ENCODE measurements around the gene COL4A1.

Gene COL4A1

DNA sequence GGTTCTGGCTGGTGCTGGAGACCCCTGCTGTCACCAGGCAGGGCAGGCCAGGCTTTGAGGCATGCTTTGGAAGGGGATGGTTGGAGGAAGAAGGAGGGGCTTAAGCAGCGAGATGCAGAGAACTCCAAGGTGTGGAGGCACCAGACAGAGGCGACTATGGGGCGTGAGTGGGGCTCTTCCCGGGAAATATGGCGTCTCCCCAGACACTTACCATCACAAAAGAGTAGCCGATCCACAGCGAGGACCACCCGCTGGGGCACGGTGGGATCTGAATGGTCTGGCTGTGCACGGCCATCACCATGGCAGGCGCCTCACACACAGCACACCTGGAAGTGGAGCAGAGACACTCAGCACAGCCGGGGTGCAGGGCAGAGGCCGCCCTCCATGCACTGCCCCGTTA lies 151.9 kb downstream of the COL4A1 start:
- DNase-seq, result no peak

- no peak for DNase-seq
These were observed 152.5 kb downstream of the COL4A1 start for GRCh38 chr13:110154410-110154933.

GRCh38 chr13:110152351-110152750 lies 154.6 kb downstream of the COL4A1 start:
- no peak for DNase-seq

DNA sequence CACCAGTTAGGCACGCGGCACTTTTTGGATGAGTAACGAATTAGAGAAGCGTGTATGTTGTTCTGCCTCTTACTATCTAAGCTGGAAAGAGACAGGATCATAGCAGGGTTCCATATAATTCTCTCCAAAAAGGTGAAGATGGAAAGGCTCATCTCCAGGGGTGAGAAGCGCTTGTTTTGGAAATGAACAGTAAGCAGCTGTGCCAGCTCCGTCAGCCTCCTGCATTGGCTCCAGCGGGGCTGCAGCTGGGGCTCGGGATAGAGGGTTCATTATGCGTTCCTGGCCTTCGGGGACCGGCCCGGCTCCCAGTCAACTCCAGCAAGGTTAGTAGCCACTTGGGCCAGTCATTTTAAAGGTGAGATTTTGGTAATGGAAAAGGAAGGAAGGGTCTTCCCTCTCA lies 155.5 kb downstream of the COL4A1 start:
- DNase-seq, result no peak

DNA sequence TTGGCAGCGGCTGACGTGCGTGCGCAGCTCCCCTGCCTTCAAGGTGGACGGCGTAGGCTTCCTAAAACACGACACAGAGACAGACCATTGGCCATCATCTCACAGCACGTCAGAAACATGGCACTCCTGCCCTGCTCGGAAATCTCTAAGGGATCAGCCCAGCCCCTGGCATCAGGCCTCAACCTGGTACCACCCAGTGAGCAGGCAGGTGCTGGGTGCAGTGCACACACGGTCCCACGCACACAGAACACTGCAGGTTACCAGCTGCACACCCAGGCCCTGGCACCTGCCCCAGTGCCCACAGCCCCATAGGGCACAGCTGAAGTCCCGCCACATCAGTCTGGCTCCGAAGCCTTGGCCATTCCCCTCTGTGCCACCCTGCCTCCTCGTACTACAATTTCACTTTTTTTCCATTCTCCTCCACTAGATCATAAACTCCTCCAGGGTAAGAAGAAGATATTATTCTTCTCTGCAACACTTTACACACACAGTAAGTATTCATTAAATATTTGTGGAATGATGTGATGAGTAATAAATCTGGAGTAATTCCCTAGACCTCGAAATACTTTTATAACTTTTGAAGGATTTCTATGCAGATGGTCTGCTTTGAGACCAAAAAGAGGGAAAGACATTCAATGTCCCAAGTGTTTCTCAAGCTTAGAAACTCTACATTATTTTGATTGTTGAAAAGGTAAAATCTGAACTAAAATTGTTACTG lies 156.4 kb downstream of the COL4A1 start:
- no peak for DNase-seq

DNA sequence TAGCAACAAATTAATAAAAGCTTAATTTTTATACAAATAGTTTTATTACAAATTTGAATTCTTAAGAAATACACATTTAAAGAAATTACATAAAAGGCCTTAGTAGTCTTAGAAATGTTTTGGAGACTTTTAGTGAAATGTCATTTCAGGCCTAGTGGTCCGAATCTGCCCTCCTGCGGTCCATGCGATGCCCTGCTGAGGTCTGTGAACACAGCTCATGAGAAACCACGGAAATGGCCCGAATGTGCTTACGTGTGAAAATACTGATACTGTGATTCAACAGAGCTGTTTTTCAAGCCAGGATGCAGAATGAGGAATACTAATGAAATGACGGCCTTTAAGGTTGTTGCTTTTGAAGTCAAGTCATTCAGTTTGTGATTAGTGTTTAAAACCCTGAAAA lies 157.9 kb downstream of the COL4A1 start:
- no peak for DNase-seq

- DNase-seq, result no peak
These were observed 166.9 kb downstream of the COL4A1 start for GRCh38 chr13:110140099-110140498.

DNA sequence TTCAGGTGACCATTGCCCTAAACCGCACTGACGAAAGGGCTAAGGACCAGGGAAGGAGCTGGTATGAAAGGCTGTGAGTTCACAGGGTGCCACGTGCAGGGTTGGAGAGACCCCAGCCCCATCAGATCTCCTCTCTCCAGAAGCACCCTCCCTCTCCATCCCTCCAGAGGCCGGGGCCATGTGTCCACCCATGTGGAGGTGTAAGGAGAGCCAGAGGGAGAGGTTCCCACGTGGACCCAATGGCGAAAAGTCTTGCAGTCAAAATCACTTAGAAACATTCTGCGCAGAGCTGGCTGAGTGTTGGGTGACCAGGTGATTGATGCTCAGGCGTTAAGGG lies 168.3 kb downstream of the COL4A1 start:
- no peak for DNase-seq

DNA sequence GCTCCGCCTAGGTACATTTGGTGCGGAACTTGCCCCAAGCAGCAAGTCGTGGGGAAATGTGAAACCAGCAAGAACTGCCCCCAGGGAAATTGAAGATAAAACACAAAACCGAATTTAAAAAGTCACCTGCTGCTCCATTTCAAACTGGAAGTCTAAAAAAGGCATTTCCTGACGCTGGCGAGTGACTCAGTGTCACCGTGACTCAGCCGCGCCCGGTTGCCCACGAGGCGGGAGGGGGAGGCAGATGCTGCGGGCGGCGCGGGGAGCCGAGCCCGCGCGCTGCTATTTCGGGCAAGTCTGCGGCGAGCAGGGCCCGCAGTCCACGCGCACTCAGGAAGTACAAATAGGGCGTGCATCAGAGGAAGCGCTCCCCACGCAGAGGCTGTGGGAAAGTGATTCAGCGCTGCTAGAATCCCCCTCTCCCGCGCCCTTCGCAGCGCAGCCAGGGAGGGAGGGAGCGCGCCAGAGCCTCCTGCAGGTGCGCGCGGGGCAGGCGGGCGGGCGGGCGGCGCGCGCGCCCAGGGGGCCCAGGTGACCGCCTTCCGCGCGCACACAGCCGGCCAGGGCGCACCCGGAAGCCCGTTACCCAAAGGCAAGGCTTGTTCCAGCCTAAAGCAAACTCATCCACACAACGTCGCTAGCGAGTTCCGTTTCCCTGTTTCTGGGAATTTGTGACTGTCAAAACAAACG lies 168.8 kb downstream of the COL4A1 start:
- peak; percentile 88 for DNase-seq

DNA sequence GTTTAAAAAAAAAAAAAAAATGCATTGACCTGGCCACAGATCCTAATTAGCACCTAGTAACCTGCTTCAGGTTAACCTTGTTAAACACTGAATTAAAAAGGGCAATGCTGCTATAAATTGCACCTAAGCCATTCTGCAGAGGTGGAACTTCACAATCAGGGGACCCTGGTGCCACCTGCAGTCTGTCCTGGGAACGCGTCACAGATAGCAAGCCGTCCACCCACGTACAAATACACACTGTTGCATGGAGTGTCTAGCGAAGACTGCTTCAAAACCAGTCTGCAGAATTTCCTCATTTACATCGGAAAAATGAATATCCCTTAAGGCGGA lies 169.3 kb downstream of the COL4A1 start:
- DNase-seq, result peak; percentile 78

DNA sequence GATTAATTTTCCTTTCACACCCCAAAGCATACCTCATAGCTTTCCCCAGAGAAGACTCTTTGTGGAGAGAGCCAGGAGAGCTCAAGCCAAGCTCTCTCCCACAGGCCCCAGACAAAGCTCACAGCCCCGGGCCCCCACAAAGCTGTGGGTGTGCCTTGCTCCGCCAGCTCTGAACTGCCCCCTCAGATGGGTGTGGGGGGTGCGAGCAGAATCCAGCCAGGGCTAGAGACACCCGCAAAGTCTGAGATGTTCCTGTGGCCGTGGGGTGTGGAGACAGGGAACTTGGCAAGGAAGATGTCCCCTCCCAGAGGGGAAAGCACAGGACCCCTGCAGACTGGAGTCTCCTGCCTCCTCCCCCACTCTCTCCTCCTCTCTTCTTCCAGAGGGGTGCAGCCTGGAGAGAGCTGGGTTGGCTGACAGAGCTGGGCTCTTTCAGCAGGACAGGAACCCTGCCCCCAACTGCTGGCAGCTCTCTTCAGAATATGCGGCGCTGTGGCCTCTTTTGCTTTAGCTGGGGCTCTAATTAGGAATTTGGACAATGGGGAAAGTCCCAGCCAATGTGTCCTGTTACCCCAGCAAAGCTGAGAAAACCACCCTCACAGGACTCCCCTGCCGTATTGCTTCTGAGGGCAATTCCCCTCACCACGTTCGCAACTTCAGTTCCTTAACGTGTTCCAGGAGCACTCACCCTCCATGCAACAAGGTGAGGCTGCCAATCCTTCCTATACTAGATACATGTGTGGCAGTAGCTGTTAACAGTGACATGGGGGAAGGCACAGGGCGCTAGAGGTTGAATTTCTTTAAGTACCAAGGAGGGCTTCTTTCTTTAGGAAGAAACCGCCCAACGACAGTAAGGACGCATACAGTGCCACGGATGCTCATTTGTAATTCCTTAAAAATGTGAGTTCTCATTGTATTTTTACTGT lies 170.0 kb downstream of the COL4A1 start:
- DNase-seq, result no peak

DNA sequence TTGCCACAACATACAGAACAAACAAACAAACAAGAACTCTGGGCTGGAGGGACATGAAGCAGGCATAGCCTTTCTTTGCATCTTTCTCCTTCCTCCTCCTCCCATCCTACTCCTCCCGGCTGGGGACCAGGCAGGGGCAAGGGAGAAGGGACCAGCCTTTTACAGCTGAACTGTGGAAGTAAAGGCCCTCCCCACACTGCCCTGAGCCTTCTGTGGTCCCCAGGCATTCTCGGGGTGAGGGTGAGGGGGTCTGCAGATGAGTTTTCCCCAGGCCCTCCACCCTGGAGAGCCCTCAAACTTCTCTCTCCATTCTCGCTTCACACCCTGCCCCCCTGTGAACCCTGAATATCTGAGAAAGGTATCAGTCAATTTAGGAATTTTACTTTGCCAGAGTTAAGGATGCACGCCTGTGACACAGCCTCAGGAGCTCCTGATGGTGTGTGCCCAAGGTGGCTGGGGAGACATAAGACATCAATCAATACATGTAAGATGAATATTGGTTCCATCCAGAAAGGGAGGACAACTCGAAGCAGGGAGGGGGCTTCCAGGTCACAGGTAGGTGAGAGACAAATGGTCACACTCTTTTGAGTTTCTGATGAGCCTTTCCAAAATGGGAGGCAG lies 170.9 kb downstream of the COL4A1 start:
- no peak for DNase-seq

DNA sequence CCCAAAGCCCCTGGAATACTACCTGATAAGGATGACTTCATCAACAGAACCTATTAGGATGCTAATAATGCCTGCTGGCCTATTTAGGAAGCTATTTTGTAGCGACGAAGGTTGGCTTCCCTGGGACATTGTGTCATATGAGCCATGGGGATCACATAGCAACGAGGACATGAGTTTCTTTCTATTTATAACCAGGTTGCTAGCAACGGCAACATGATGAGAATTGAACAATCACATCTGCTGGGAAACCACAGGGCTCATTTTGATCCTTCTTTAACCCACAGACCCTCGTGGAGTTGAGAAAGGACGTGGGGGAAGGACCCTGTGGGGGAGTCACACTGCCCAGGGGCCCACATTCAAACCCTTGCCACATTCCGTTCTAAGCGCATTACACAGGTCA lies 172.2 kb downstream of the COL4A1 start:
- peak; percentile 36 for DNase-seq

GRCh38 chr13:110133425-110134235 lies 173.3 kb downstream of the COL4A1 start:
- DNase-seq, result no peak

- no peak for DNase-seq
These were observed 174.6 kb downstream of the COL4A1 start for GRCh38 chr13:110132225-110132982.

- DNase-seq, result no peak
These were observed 175.5 kb downstream of the COL4A1 start for GRCh38 chr13:110131424-110131823.

DNA sequence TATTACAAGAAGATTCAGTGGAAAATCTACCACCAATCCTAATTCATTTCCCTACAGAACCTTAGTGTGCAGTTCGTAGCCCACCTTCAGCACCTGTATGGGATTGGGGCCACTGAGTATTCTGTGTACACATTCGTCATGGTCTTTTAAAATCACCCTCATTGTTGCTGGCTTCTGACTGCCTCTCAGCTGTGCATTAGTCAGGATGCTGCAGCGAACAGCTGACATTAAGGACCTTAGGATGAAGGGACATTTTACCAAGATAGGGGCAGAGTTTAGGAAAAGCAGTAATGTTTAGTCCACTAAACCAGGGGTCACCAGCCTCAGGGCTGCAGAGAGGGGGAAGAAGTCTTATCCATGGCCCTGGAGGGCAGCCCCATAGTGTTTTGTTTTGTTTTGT lies 176.5 kb downstream of the COL4A1 start:
- no peak for DNase-seq

DNA sequence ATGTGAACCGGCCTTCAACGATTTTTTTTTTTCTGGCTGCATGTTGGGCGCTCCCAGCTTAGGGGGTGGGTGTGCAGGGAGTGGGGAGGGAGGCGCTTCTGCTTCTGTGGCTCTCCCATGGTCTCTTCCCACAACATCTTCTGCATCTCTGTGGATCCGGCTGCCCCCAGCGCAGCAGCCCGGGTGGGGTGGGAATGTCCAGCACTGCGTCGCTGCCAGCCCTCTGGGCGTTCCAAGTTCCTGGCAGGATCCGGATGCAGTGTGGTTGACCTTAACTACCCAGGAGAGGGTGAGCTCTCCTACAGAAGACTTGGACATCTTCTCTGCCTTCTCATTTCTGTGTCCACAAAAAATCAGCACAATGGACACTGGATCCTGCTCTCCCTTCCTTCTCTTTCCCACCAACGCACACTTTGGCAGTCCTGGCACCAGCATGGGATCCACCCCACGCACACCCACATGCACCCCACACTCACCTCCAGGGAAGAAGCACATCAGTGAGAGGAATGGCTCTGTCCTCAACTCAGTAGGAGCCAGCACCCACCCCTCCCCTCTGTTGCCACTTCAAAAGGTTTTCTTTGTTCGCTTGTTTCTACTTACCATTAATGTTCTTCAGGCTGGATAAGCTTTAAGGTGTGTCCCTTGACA lies 177.3 kb downstream of the COL4A1 start:
- DNase-seq, result no peak

- no peak for DNase-seq
These were observed 177.9 kb downstream of the COL4A1 start for GRCh38 chr13:110129076-110129475.

- DNase-seq, result no peak
These were observed 178.4 kb downstream of the COL4A1 start for GRCh38 chr13:110128546-110128945.

DNA sequence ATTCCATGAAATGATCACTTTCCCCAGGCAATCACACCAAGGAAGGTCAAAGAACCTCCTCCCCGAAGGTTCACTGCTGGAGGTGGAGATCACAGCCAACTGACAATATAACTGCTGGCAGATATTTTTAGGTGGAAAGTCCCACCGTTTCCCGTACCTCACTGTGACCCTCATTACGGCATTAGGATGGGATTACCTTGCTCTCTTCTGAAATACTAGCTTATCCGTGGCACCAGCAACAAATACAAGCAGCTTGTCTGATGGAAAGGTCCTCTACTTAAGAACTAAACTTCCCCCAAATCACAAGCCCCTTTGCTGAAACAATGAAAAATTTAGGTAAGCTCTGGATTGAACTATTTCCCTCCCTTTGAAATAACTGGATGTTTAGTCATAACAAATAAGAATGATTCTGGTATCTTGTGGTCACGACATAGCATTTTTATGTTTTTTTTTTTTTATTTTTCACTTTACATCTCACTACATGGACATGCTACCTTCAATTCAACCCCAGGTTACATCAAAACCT lies 178.9 kb downstream of the COL4A1 start:
- DNase-seq, result no peak

Measured in NCI-H2029 (cell line).